HepG2 (cell line): ENCODE data around the gene CHADL. TPM values are rescaled to one million over a fixed set of nuclear protein-coding genes. Genes with fewer than 3 reads are reported as not detected.

Experiments used
- CAMTA2 ChIP-seq: sonication (generic); formaldehyde crosslinking; IDR thresholded peaks from 2 replicates; pipeline ENCODE4 v1.4.0; 2020; ENCODE audit warnings: mild to moderate bottlenecking, missing genetic modification reagents, borderline replicate concordance
- HNRNPLL ChIP-seq: fragments of 200-400 bp; formaldehyde crosslinking; IDR thresholded peaks from 2 replicates; pipeline ENCODE4 v1.6.1; 2017; ENCODE audit warnings: mild to moderate bottlenecking, low read depth, low read length; ENCODE audit not compliant: poor library complexity, severe bottlenecking
- PAXIP1 ChIP-seq: sonication (generic); formaldehyde crosslinking; conservative IDR thresholded peaks from 2 replicates; pipeline ENCODE4 v1.4.0; 2020; ENCODE audit warnings: mild to moderate bottlenecking, missing genetic modification reagents, moderate library complexity
- POGZ ChIP-seq: sonication (generic); formaldehyde crosslinking; IDR thresholded peaks from 2 replicates; pipeline ENCODE4 v1.4.0; 2020; ENCODE audit warnings: mild to moderate bottlenecking, missing genetic modification reagents
- PTBP1 ChIP-seq: fragments of 200-400 bp; formaldehyde crosslinking; IDR thresholded peaks from 2 replicates; pipeline ENCODE4 v1.6.1; 2018; ENCODE audit warnings: low read length, low read depth; ENCODE audit not compliant: poor library complexity, severe bottlenecking
- RFX3 ChIP-seq: IDR thresholded peaks from 2 replicates; pipeline ENCODE4 v1.6.1; 2016; ENCODE audit warnings: missing biosample characterization, missing genetic modification reagents
- RFXAP ChIP-seq: sonication (generic); formaldehyde crosslinking; IDR thresholded peaks from 2 replicates; pipeline ENCODE4 v1.4.0; 2020; ENCODE audit warnings: missing genetic modification reagents, borderline replicate concordance
- SAP130 ChIP-seq: IDR thresholded peaks from 2 replicates; pipeline ENCODE4 v1.6.1; 2016; ENCODE audit warnings: low read depth
- TFE3 ChIP-seq: IDR thresholded peaks from 2 replicates; pipeline ENCODE4 v1.6.1; 2016
- ZNF674 ChIP-seq: sonication (generic); formaldehyde crosslinking; IDR thresholded peaks from 2 replicates; pipeline ENCODE4 v1.5.0; 2020; ENCODE audit warnings: low read depth, mild to moderate bottlenecking, missing genetic modification reagents
- polyA plus RNA-seq, 8 experiments: library from polyadenylated mRNA; depleted of rRNA in 3 of 8; stranded (reverse) in 7 of 8; unstranded in 1 of 8; fragments of >200 nt; fragmentation: Illumina TruSeq in 4 of 8; extraction: Trizol in 4 of 8; gene quantifications; 2 replicates each; pipeline versions ENCODE4 v1.2.1 to v1.2.3, GENCODE V29; 2011 to 2016; ENCODE audit warnings: low read depth in 4 of 8, missing spikeins in 1 of 8, mixed read lengths in 1 of 8; ENCODE audit not compliant: insufficient read depth in 1 of 8
- total RNA-seq, 5 experiments: library from RNA; depleted of rRNA; stranded (reverse); fragments of >200 nt; fragmentation: Illumina TruSeq; extraction: Trizol; gene quantifications; 2 replicates each; pipeline ENCODE4 v1.2.3, GENCODE V29; 2016; ENCODE audit warnings: low read depth in 1 of 5
- TF ChIP-seq, protein P1 (sequence below), 2 experiments: sonication (generic) in 1 of 2; formaldehyde crosslinking in 1 of 2; IDR thresholded peaks; 2 replicates each; pipeline versions ENCODE4 v1.6.1 to v1.9.0; 2014 to 2022; ENCODE audit warnings: antibody characterized with exemption in 1 of 2, borderline replicate concordance in 1 of 2, inconsistent platforms in 1 of 2, low read depth in 1 of 2, missing genetic modification reagents in 1 of 2
- TF ChIP-seq, protein P2 (sequence below): IDR thresholded peaks from 2 replicates; pipeline ENCODE4 v1.6.1; 2016; ENCODE audit warnings: missing compliant biosample characterization, missing genetic modification reagents, borderline replicate concordance
- TF ChIP-seq, protein P3 (sequence below): sonication (generic); formaldehyde crosslinking; IDR thresholded peaks from 2 replicates; pipeline ENCODE4 v1.5.0; 2020; ENCODE audit warnings: mild to moderate bottlenecking, missing genetic modification reagents

Gene CHADL
- total and polyA plus RNA-seq, 2 of the 13 experiments (the other 11 are each of a cell fraction or from before 2014, with no cell fraction given), result 2.8 to 8.1 TPM

DNA sequence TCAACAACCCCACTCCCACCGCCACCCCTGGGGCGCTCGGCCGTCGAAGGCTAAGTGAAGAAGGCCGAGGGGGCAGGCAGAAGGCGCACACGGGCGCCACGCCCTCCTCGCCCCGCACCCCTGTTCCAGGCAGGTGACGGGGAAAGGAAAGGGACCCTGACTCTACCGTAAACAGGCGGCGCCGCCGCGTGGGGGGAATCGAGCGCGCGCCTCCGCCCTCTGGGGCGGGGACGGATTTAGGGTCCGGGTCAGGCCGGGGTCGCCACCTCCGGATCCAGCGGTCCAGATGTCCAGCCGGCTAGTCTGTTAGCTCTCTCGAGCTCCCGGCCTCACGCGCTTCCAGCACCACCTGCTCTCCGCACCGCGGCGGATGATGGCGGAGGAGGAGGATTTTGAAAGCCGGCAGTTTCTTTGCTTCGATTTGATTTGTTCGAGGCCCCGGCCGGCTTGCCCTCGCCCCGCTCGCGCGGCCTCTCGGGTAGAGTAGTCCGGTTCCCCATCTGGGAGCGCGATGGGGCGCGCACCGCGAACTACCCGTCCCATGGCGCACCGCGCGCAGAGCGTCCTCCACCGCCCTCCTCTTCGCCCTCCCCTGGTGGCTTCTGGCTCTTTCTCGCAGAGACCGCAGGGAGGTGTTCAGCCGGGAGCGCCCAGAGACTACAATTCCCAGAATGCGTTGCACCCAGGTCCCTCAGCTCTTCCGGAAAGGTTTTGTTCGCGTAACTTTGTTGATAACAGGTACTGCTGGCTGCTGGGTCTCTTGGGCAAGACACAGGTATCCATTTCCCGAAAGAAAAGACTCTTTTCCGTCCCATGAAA, 45.3 kb upstream of the CHADL start, which contains the start of gene RANGAP1 (continued):
- TF ChIP-seq, protein P1, sequence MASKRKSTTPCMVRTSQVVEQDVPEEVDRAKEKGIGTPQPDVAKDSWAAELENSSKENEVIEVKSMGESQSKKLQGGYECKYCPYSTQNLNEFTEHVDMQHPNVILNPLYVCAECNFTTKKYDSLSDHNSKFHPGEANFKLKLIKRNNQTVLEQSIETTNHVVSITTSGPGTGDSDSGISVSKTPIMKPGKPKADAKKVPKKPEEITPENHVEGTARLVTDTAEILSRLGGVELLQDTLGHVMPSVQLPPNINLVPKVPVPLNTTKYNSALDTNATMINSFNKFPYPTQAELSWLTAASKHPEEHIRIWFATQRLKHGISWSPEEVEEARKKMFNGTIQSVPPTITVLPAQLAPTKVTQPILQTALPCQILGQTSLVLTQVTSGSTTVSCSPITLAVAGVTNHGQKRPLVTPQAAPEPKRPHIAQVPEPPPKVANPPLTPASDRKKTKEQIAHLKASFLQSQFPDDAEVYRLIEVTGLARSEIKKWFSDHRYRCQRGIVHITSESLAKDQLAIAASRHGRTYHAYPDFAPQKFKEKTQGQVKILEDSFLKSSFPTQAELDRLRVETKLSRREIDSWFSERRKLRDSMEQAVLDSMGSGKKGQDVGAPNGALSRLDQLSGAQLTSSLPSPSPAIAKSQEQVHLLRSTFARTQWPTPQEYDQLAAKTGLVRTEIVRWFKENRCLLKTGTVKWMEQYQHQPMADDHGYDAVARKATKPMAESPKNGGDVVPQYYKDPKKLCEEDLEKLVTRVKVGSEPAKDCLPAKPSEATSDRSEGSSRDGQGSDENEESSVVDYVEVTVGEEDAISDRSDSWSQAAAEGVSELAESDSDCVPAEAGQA (IDR thresholded peaks at IDR 0.05; ENCODE audit: low read depth), result no peak
- TF ChIP-seq, protein P1 (CRISPR knock-in tag; IDR thresholded peaks at IDR 0.05; ENCODE audit: borderline replicate concordance), result no peak
- TF ChIP-seq POGZ (CRISPR knock-in tag) (peak; percentile 53; the same call in 1 of the 2 replicates), RFX3 (no peak), CAMTA2 (CRISPR knock-in tag) (no peak), PTBP1 (no peak), PAXIP1 (no peak; the same call in 1 of the 2 replicates), SAP130 (CRISPR knock-in tag) (peak; percentile 80), RFXAP (peak; percentile 69; the same call in 1 of the 2 replicates), TFE3 (CRISPR knock-in tag) (no peak), ZNF674 (CRISPR knock-in tag) (no peak), HNRNPLL (peak; percentile 71)
- TF ChIP-seq, protein P2, sequence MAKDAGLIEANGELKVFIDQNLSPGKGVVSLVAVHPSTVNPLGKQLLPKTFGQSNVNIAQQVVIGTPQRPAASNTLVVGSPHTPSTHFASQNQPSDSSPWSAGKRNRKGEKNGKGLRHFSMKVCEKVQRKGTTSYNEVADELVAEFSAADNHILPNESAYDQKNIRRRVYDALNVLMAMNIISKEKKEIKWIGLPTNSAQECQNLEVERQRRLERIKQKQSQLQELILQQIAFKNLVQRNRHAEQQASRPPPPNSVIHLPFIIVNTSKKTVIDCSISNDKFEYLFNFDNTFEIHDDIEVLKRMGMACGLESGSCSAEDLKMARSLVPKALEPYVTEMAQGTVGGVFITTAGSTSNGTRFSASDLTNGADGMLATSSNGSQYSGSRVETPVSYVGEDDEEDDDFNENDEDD, result peak; percentile 66; the same call in 1 of the 2 replicates
- TF ChIP-seq, protein P3, sequence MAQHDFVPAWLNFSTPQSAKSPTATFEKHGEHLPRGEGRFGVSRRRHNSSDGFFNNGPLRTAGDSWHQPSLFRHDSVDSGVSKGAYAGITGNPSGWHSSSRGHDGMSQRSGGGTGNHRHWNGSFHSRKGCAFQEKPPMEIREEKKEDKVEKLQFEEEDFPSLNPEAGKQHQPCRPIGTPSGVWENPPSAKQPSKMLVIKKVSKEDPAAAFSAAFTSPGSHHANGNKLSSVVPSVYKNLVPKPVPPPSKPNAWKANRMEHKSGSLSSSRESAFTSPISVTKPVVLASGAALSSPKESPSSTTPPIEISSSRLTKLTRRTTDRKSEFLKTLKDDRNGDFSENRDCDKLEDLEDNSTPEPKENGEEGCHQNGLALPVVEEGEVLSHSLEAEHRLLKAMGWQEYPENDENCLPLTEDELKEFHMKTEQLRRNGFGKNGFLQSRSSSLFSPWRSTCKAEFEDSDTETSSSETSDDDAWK, result no peak
